Adipocyte (in vitro differentiated cells): ENCODE measurements around the gene SLC7A10.
"Not testable (repeated sequence)": the region's sequence is repeated elsewhere in the genome, so short reads cannot be mapped to it uniquely, and the experiment has no call there.

Experiments used
- DNase-seq: peaks from one replicate; pipeline ENCODE4 v3.0.0-alpha.2; 2015; ENCODE audit warnings: low read depth
- H3K27me3 ChIP-seq: replicated peaks from 2 replicates; pipeline ENCODE4 v1.7.0; 2013; ENCODE audit warnings: mild to moderate bottlenecking, low read length, moderate library complexity; ENCODE audit not compliant: control insufficient read depth, insufficient read depth
- H3K36me3 ChIP-seq: 2 replicates; pipeline ENCODE4 v1.7.0; 2013; ENCODE audit warnings: low read length, mild to moderate bottlenecking, moderate library complexity; ENCODE audit not compliant: control insufficient read depth, insufficient read depth, severe bottlenecking
- H3K4me1 ChIP-seq: 2 replicates; pipeline ENCODE4 v1.7.0; 2013; ENCODE audit warnings: mild to moderate bottlenecking, low read length, moderate library complexity; ENCODE audit not compliant: control insufficient read depth, insufficient read depth
- H3K4me3 ChIP-seq: 2 replicates; pipeline ENCODE4 v1.7.0; 2013; ENCODE audit warnings: mild to moderate bottlenecking, low read length, moderate library complexity
- H3K9ac ChIP-seq: 2 replicates; pipeline ENCODE4 v1.7.0; 2013; ENCODE audit warnings: mild to moderate bottlenecking, low read length, moderate library complexity
- H3K9me3 ChIP-seq: 2 replicates; pipeline ENCODE4 v1.7.0; 2013; ENCODE audit warnings: mild to moderate bottlenecking, low read length, moderate library complexity; ENCODE audit not compliant: control insufficient read depth

SLC7A10 gene

GRCh38 chr19:33224694-33225457 lies 774 bp downstream of the SLC7A10 start:
- H3K27me3 ChIP-seq, result peaks cover 42% of the 10 kb centered on the region
- H3K36me3 ChIP-seq, result no peaks in the 10 kb centered on the region
- H3K4me1 ChIP-seq, result no peaks in the 10 kb centered on the region
- peak overlapping the region; percentile 20 for H3K9ac ChIP-seq
- peak overlapping the region; percentile 23 for H3K4me3 ChIP-seq
- H3K9me3 ChIP-seq, result peaks cover 25% of the 10 kb centered on the region
- DNase-seq, result no peak

GRCh38 chr19:33222255-33222654 lies 3.4 kb downstream of the SLC7A10 start:
- not testable (repeated sequence) for H3K4me1 ChIP-seq, H3K9ac ChIP-seq, DNase-seq, H3K36me3 ChIP-seq, H3K9me3 ChIP-seq, H3K4me3 ChIP-seq
- peaks cover 40% of the 10 kb centered on the region for H3K27me3 ChIP-seq

- H3K27me3 ChIP-seq, result peaks cover 40% of the 10 kb centered on the region
Observed at GRCh38 chr19:33221638-33222037, 4.0 kb downstream of the SLC7A10 start.

GRCh38 chr19:33220735-33221134 lies 4.9 kb downstream of the SLC7A10 start:
- H3K4me3 ChIP-seq, result no peak overlapping the region
- no peaks in the 10 kb centered on the region for H3K36me3 ChIP-seq
- H3K27me3 ChIP-seq, result peaks cover 37% of the 10 kb centered on the region
- no peaks in the 10 kb centered on the region for H3K9me3 ChIP-seq
- no peak overlapping the region for H3K9ac ChIP-seq
- DNase-seq, result no peak
- no peaks in the 10 kb centered on the region for H3K4me1 ChIP-seq

More at GRCh38 chr19:33221638-33222037, 4.0 kb downstream of the SLC7A10 start:
- no peaks in the 10 kb centered on the region for H3K9me3 ChIP-seq
- DNase-seq, result no peak
- H3K9ac ChIP-seq, result no peak overlapping the region
- no peaks in the 10 kb centered on the region for H3K36me3 ChIP-seq
- no peak overlapping the region for H3K4me3 ChIP-seq
- no peaks in the 10 kb centered on the region for H3K4me1 ChIP-seq

- Histone ChIP-seq H3K4me1 (no peaks in the 10 kb centered on the region), H3K27me3 (peaks cover 35% of the 10 kb centered on the region), H3K9me3 (no peaks in the 10 kb centered on the region), H3K36me3 (no peaks in the 10 kb centered on the region), H3K9ac (no peak overlapping the region), H3K4me3 (no peak overlapping the region)
- no peak for DNase-seq
Observed at GRCh38 chr19:33220115-33220514, 5.5 kb downstream of the SLC7A10 start.

GRCh38 chr19:33219261-33219815 lies 6.3 kb downstream of the SLC7A10 start:
- Histone ChIP-seq H3K27me3 (peaks cover 27% of the 10 kb centered on the region), H3K4me3 (no peak overlapping the region), H3K9ac (no peak overlapping the region), H3K36me3 (no peaks in the 10 kb centered on the region), H3K9me3 (no peaks in the 10 kb centered on the region), H3K4me1 (no peaks in the 10 kb centered on the region)
- DNase-seq, result no peak

- Histone ChIP-seq H3K4me1 (no peaks in the 10 kb centered on the region), H3K4me3 (no peak overlapping the region), H3K9ac (no peak overlapping the region), H3K9me3 (no peaks in the 10 kb centered on the region), H3K27me3 (peaks cover 22% of the 10 kb centered on the region), H3K36me3 (no peaks in the 10 kb centered on the region)
- no peak for DNase-seq
Observed at GRCh38 chr19:33217881-33218280, 7.8 kb downstream of the SLC7A10 start.

- no peak for DNase-seq
- Histone ChIP-seq H3K4me3 (no peak overlapping the region), H3K4me1 (no peaks in the 10 kb centered on the region), H3K9me3 (no peaks in the 10 kb centered on the region), H3K9ac (no peak overlapping the region), H3K36me3 (no peaks in the 10 kb centered on the region), H3K27me3 (peaks cover 17% of the 10 kb centered on the region)
Observed at GRCh38 chr19:33216198-33216830, 9.3 kb downstream of the SLC7A10 start.

GRCh38 chr19:33215438-33216197 lies 10.0 kb downstream of the SLC7A10 start:
- H3K9ac ChIP-seq, result no peak overlapping the region
- H3K4me3 ChIP-seq, result no peak overlapping the region
- no peaks in the 10 kb centered on the region for H3K9me3 ChIP-seq
- H3K4me1 ChIP-seq, result no peaks in the 10 kb centered on the region
- H3K27me3 ChIP-seq, result peaks cover 10% of the 10 kb centered on the region
- DNase-seq, result no peak
- H3K36me3 ChIP-seq, result no peaks in the 10 kb centered on the region

GRCh38 chr19:33214596-33214995 lies 11.1 kb downstream of the SLC7A10 start:
- Histone ChIP-seq H3K9ac (no peak overlapping the region), H3K4me1 (no peaks in the 10 kb centered on the region)
- DNase-seq, result peak; percentile 38

More at GRCh38 chr19:33214596-33214995, 11.1 kb downstream of the SLC7A10 start:
- Histone ChIP-seq H3K27me3 (peaks cover 8% of the 10 kb centered on the region), H3K9me3 (no peaks in the 10 kb centered on the region), H3K36me3 (no peaks in the 10 kb centered on the region), H3K4me3 (no peak overlapping the region)
